HEK293T (cell line): Measurements from ENCODE around the gene CASZ1.

Source experiments
- CTCF ChIA-PET: fragments of 350-600 bp; formaldehyde crosslinking; extraction: SDS; loops from one replicate; lab custom pipeline; 2021; ENCODE audit warnings: antibody characterized with exemption, inconsistent platforms; lab: Yijun Ruan, JAX
- POLR2A ChIA-PET: fragments of 350-600 bp; formaldehyde crosslinking; extraction: SDS; loops from one replicate; lab custom pipeline; 2020; ENCODE audit warnings: antibody characterized with exemption, inconsistent platforms; lab: Yijun Ruan, JAX
- DNase-seq: peaks from one replicate; pipeline ENCODE4 v3.0.0; 2012; ENCODE audit warnings: mixed read lengths; ENCODE audit errors: extremely low spot score
- ARNT ChIP-seq: fragments of 450-650 bp; IDR thresholded peaks from 2 replicates; pipeline ENCODE4 v1.6.1; 2017; ENCODE audit warnings: mild to moderate bottlenecking
- BHLHE40 ChIP-seq: fragments of 450-650 bp; IDR thresholded peaks from 2 replicates; pipeline ENCODE4 v1.6.1; 2016; ENCODE audit warnings: mild to moderate bottlenecking, moderate library complexity, borderline replicate concordance
- CTBP1 ChIP-seq: fragments of 450-650 bp; IDR thresholded peaks from 2 replicates; pipeline ENCODE4 v1.6.1; 2016; ENCODE audit warnings: borderline replicate concordance
- ELF4 ChIP-seq: fragments of 450-650 bp; IDR thresholded peaks from 2 replicates; pipeline ENCODE4 v1.6.1; 2017; ENCODE audit warnings: antibody characterized with exemption
- FOXA1 ChIP-seq: fragments of 450-650 bp; IDR thresholded peaks from 2 replicates; pipeline ENCODE4 v1.6.1; 2016; ENCODE audit warnings: mild to moderate bottlenecking
- FOXK2 ChIP-seq: fragments of 450-650 bp; IDR thresholded peaks from 2 replicates; pipeline ENCODE4 v1.6.1; 2016; ENCODE audit warnings: mild to moderate bottlenecking
- FOXM1 ChIP-seq: fragments of 450-650 bp; IDR thresholded peaks from 2 replicates; pipeline ENCODE4 v1.6.1; 2017; ENCODE audit warnings: mild to moderate bottlenecking, borderline replicate concordance
- HDGF ChIP-seq: fragments of 450-650 bp; IDR thresholded peaks from 2 replicates; pipeline ENCODE4 v1.6.1; 2017; ENCODE audit warnings: antibody characterized with exemption, borderline replicate concordance
- L3MBTL2 ChIP-seq: fragments of 450-650 bp; conservative IDR thresholded peaks from 2 replicates; pipeline ENCODE4 v1.6.1; 2016; ENCODE audit warnings: mild to moderate bottlenecking
- LEF1 ChIP-seq: fragments of 450-650 bp; IDR thresholded peaks from 2 replicates; pipeline ENCODE4 v1.6.1; 2017; ENCODE audit warnings: mild to moderate bottlenecking, borderline replicate concordance
- NFRKB ChIP-seq: fragments of 450-650 bp; IDR thresholded peaks from 2 replicates; pipeline ENCODE4 v1.6.1; 2016; ENCODE audit warnings: mild to moderate bottlenecking, moderate library complexity
- SP1 ChIP-seq: fragments of 450-650 bp; IDR thresholded peaks from 2 replicates; pipeline ENCODE4 v1.6.1; 2017
- SUZ12 ChIP-seq: fragments of 450-650 bp; IDR thresholded peaks from 2 replicates; pipeline ENCODE4 v1.6.1; 2016; ENCODE audit warnings: mild to moderate bottlenecking
- TARDBP ChIP-seq: fragments of 450-650 bp; IDR thresholded peaks from 2 replicates; pipeline ENCODE4 v1.6.1; 2016
- ZNF384 ChIP-seq: fragments of 450-650 bp; IDR thresholded peaks from 2 replicates; pipeline ENCODE4 v1.6.1; 2016
- TF ChIP-seq, protein P1 (sequence below): fragments of 450-650 bp; IDR thresholded peaks from 2 replicates; pipeline ENCODE4 v1.6.1; 2016

Gene CASZ1

DNA sequence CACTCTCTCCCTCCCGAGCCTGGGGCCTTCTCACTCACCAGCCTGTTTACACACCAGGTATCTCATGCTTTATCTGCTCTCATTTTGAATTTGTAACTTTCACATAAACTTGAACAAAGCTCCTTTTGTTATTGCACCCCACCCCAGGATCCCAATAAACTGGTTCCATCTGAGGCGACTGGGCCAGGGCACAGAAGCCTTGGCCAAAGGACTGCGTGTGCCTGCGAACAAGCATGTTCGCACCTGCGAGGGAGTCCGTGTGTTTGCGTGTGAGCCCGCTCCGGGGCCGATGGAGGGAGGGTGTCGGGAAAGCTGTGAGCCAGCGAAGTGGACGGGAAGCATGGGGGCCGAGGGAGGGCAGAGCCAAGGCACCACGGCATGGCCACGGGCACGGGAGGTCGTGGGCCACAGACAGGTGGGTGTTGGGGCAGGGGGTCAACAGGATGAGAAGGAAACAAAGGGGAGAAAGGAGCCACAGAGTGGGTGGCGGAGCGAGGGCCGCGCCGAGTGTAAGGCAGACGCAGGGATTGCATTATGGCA lies 98.8 kb downstream of the CASZ1 start:
- no peak for DNase-seq
- CTCF ChIA-PET, result interaction anchor here (0.6 to 1.0 kb wide), 3 partner anchors 27 to 121 kb away, joined by 3 to 4 read pairs (median 4); no protein-coding TSS in a partner anchor
- POLR2A ChIA-PET, result no interaction called here
- TF ChIP-seq, protein P1, sequence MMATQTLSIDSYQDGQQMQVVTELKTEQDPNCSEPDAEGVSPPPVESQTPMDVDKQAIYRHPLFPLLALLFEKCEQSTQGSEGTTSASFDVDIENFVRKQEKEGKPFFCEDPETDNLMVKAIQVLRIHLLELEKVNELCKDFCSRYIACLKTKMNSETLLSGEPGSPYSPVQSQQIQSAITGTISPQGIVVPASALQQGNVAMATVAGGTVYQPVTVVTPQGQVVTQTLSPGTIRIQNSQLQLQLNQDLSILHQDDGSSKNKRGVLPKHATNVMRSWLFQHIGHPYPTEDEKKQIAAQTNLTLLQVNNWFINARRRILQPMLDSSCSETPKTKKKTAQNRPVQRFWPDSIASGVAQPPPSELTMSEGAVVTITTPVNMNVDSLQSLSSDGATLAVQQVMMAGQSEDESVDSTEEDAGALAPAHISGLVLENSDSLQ, result no peak
- TF ChIP-seq L3MBTL2 (no peak), FOXK2 (no peak), FOXA1 (no peak), TARDBP (no peak)

DNA sequence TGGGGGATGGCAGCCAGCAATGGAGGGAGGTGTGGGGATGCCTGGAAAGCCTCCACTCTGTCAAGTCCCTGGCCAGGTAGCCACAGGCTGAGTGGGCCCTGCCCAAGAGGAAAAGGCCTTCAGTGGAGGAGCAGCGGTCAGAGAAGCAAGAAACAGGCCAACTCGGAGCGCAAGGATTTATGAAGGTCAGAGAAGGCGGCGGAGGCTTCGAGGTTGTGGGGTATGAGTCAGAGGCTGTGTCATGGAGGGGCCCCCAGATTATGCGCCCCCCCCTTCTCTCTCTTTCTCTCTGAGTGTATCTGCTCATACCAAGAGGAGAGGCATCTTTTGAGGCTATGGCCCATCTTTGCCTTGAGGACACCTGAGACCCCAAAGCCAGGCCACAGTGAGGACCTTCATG lies 99.5 kb downstream of the CASZ1 start:
- ChIA-PET POLR2A (no interaction called here), CTCF (interaction anchor here (0.6 to 0.9 kb wide), 2 partner anchors 57 to 120 kb away, joined by 3 to 4 read pairs; no protein-coding TSS in a partner anchor)
- no peak for TF ChIP-seq NFRKB
- TF ChIP-seq BHLHE40, result no peak
- TF ChIP-seq, protein P1, result no peak
- no peak for TF ChIP-seq FOXM1
- no peak for TF ChIP-seq CTBP1
- TF ChIP-seq LEF1, result no peak
- TF ChIP-seq TARDBP, result no peak
- no peak for TF ChIP-seq FOXA1
- TF ChIP-seq SP1, result no peak
- no peak for TF ChIP-seq L3MBTL2
- TF ChIP-seq HDGF, result no peak
- no peak for TF ChIP-seq FOXK2
- DNase-seq, result no peak

- TF ChIP-seq FOXK2 (no peak), BHLHE40 (no peak), SP1 (no peak), TARDBP (no peak), ARNT (no peak), ZNF384 (no peak), LEF1 (no peak), CTBP1 (no peak), SUZ12 (no peak), NFRKB (no peak), FOXM1 (no peak), ELF4 (no peak), HDGF (no peak), L3MBTL2 (no peak), FOXA1 (no peak)
- TF ChIP-seq, protein P1, result no peak
- POLR2A ChIA-PET, result no interaction called here
- CTCF ChIA-PET, result no interaction called here
- DNase-seq, result peak; percentile 94
These were observed 101.5 kb downstream of the CASZ1 start for GRCh38 chr1:10694633-10695627.

- TF ChIP-seq NFRKB (no peak), CTBP1 (no peak), BHLHE40 (no peak), LEF1 (no peak), FOXA1 (no peak), SUZ12 (no peak), HDGF (no peak), FOXK2 (no peak), SP1 (no peak), TARDBP (no peak), ARNT (no peak), FOXM1 (no peak), ELF4 (no peak), L3MBTL2 (no peak), ZNF384 (no peak)
- TF ChIP-seq, protein P1, result no peak
- no peak for DNase-seq
- CTCF ChIA-PET, result no interaction called here
- POLR2A ChIA-PET, result no interaction called here
These were observed 102.2 kb downstream of the CASZ1 start for GRCh38 chr1:10694274-10694632.

DNA sequence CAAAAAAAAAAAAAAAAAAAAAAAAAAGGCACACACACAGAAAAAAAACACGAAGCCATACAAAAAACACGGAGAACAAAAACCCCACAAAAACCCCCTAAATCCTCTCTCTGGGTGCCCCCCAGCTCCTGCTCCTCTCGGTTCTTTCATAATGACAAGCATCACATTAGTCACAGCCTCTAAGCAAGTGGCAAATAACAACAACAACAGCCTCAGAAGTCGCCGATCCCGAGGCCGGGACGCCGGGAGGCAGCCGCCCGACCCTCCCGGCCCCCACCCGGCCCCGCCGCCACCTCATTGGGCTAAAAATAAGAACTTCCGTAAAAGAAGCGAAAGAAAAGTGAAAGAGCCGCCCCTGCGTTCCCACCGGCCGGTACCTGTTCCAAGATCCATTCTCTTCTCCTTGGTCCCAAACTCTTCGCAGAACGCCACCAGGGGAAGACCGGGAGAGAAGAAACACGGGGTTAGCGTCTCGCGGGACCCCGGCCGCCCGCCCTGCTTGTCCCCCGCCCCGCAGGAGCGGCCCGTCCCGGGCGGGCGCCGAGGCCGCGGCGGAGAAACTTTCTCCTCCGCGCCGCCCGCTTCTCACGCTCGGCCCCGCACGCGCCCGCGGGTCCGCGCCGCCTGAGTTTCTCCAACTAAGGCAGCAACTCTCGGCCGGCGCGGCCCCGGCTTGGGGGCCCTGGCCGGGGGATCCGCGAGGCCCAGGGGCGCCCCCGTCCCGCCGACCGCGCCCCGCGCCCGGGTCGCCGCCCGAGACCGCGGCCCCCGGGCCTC lies 102.8 kb downstream of the CASZ1 start:
- TF ChIP-seq L3MBTL2 (no peak), FOXM1 (no peak)
- DNase-seq, result peak; percentile 55
- ChIA-PET CTCF (interaction anchor here (1.1 kb wide), 1 partner anchor 12 kb away, joined by 4 read pairs; no protein-coding TSS in a partner anchor), POLR2A (no interaction called here)
